GM12891 (cell line): ENCODE results near the gene MBTPS2.
"Not testable (repeated sequence)": the region's sequence is repeated elsewhere in the genome, so short reads cannot be mapped to it uniquely, and the experiment has no call there.

Source experiments
- DNase-seq: peaks from one replicate; pipeline ENCODE4 v3.0.0; 2011; ENCODE audit warnings: low spot score; ENCODE audit not compliant: insufficient read length
- FAIRE-seq: peaks from 2 replicates; lab custom pipeline; 2011; peaks lifted over from hg19 to GRCh38; lab: Jason Lieb, UNC
- PAX5 ChIP-seq: IDR thresholded peaks from 2 replicates; pipeline ENCODE4 v1.6.1; 2011; ENCODE audit warnings: low read length, moderate library complexity, mild to moderate bottlenecking; ENCODE audit not compliant: insufficient read depth, severe bottlenecking
- POLR2A ChIP-seq: IDR thresholded peaks from 2 replicates; pipeline ENCODE4 v1.6.1; 2011; ENCODE audit warnings: low read depth, low read length, control low read depth
- POLR2AphosphoS5 ChIP-seq: IDR thresholded peaks from 2 replicates; pipeline ENCODE4 v1.6.1; 2011; ENCODE audit warnings: low read depth, low read length, control low read depth
- POU2F2 ChIP-seq: IDR thresholded peaks from 2 replicates; pipeline ENCODE4 v1.6.1; 2011; ENCODE audit warnings: low read depth, mild to moderate bottlenecking, control low read depth, low read length, moderate library complexity
- SPI1 ChIP-seq: IDR thresholded peaks from 2 replicates; pipeline ENCODE4 v1.6.1; 2011; ENCODE audit warnings: low read depth, low read length, control low read depth
- TAF1 ChIP-seq: IDR thresholded peaks from 2 replicates; pipeline ENCODE4 v1.6.1; 2011; ENCODE audit warnings: low read depth, low read length, control low read depth

Gene MBTPS2

DNA sequence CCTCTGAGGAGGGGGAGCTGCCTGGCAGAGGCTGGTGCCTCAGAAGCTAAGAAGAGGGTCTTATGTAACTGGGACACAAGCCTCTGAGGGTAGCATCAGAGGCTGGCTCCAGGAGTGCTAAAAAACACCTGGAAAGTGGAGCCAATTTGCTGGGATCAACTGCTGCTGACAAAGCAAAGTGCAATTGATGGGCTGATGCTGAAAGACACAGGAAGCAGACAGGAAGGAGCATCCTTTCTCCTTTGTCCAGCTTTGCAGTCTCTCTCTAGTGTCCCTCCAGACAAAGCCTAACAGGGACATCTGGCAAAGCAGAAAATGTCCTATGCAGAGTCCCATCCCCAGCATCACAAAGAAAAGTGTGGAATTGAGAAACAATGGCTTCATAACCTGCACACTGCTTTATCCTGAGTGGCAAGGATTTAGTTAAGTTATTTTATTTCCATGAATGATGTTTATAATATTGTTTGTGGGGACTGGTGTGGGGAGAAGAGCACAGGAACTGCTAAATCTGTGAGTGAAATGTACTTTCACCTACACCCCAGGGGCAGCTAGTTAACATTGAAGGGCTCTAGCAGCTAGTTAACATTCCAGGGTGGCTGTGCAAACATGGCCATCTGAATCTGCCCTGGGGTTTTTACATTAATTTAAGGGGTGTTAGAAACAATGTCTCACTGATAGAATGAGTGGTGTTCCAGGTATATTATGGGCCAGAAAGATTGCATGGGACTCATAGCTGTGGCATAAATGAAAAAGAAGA, 25.6 kb upstream of the MBTPS2 start:
- TF ChIP-seq TAF1: no peak
- no peak for TF ChIP-seq POU2F2
- no peak for TF ChIP-seq POLR2A
- TF ChIP-seq PAX5: no peak
- no peak for TF ChIP-seq POLR2AphosphoS5
- TF ChIP-seq SPI1: no peak
- FAIRE-seq (no peak), DNase-seq (no peak)

- TF ChIP-seq SPI1: no peak
- TF ChIP-seq POU2F2: no peak
- no peak for TF ChIP-seq POLR2A
- TF ChIP-seq POLR2AphosphoS5: no peak
- no peak for TF ChIP-seq PAX5
- no peak for TF ChIP-seq TAF1
- no peak for FAIRE-seq
- DNase-seq: no peak
Measured at GRCh38 chrX:21816136-21816535, 23.3 kb upstream of the MBTPS2 start.

- not testable (repeated sequence) for FAIRE-seq, DNase-seq
Measured at GRCh38 chrX:21820170-21820569, 19.2 kb upstream of the MBTPS2 start.

- FAIRE-seq (no peak), DNase-seq (no peak)
- TF ChIP-seq TAF1 (no peak), SPI1 (no peak), PAX5 (no peak), POLR2A (no peak), POLR2AphosphoS5 (no peak), POU2F2 (no peak)
Measured at GRCh38 chrX:21821875-21822274, 17.5 kb upstream of the MBTPS2 start.

DNA sequence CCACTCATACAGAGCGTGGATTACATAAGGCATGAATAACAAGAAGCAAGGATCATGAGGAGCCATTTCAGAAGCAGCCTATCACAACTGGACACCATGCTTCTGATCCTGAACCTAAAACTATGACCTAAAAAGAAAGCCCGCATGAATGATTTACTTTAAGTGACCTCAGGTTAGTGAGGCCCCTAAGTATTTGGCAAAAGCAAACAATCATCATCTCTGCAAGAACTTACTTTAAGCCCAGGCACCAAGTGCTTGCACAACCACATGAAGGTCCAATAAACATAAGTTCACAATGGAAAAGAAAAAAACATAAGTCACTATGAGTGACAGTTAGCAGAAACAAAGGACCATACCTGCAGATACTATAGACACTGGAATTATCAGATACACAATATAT, 7.9 kb upstream of the MBTPS2 start:
- no peak for DNase-seq
- no peak for FAIRE-seq
- no peak for TF ChIP-seq TAF1
- no peak for TF ChIP-seq POLR2A
- no peak for TF ChIP-seq PAX5
- no peak for TF ChIP-seq SPI1
- TF ChIP-seq POU2F2: no peak
- no peak for TF ChIP-seq POLR2AphosphoS5

DNA sequence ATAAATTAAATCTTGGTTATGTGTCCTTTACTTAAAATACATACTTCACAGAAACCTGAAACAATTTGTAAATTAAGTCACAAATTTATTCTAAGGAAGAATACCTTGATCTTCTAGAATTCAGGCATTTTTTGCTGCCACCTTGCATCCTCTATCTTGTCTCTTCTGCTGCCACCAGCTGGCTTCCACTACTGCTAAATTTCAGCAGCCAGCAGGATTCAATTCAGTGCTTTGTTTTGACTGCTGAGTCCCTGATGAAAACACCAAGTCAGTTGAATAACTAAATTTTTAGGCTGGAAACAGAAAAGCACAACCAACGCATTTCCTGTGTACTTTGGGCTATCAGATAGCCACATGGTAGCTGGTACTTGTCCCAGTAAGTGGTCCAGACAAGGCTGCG, 2.4 kb upstream of the MBTPS2 start:
- TF ChIP-seq SPI1: no peak
- no peak for TF ChIP-seq PAX5
- no peak for TF ChIP-seq POLR2AphosphoS5
- no peak for TF ChIP-seq POLR2A
- no peak for TF ChIP-seq POU2F2
- no peak for TF ChIP-seq TAF1
- FAIRE-seq (no peak), DNase-seq (no peak)

DNA sequence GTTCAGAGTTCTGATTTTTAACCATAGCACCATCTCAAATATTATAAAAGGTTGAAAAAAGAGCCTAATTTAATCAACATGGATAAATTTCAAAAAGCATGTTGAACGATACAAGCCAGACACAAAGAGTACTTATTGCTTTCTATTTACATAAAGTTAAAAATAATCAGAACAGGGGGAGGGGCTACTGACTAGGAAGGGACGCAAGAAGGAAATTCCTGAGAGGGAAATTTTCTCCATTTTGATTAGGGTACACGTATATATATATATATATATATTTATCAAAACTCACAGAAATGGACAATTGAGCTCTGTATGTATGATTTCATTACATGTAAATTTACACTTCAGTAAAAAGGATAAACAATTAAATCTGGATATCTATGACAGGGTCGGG, 482 bp upstream of the MBTPS2 start:
- DNase-seq (no peak), FAIRE-seq (no peak)
- TF ChIP-seq SPI1: no peak
- TF ChIP-seq POLR2A: no peak
- TF ChIP-seq TAF1: no peak
- no peak for TF ChIP-seq POU2F2
- TF ChIP-seq PAX5: no peak
- no peak for TF ChIP-seq POLR2AphosphoS5

- no peak for FAIRE-seq
- TF ChIP-seq PAX5 (no peak), POU2F2 (no peak), TAF1 (no peak), POLR2AphosphoS5 (no peak), SPI1 (no peak), POLR2A (no peak)
- DNase-seq: no peak
Measured at GRCh38 chrX:21840193-21840545, 752 bp downstream of the MBTPS2 start.

DNA sequence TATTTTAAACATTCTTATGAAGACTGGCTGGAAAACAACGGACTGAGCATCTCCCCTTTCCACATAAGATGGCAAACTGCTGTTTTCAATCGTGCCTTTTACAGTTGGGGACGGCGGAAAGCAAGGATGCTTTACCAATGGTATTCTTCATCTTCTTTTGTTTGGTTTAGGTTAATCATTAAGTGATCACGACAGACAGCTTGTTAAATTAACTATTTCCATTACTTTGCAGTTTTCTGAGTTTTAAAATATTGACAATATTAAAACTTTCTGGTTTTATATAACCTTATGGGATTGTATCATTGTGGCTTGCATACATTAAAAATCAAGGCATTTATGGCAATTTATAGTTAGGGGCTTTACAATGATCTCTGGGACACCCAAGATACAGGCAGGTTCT, 3.8 kb downstream of the MBTPS2 start:
- FAIRE-seq: no peak
- no peak for TF ChIP-seq POU2F2

DNA sequence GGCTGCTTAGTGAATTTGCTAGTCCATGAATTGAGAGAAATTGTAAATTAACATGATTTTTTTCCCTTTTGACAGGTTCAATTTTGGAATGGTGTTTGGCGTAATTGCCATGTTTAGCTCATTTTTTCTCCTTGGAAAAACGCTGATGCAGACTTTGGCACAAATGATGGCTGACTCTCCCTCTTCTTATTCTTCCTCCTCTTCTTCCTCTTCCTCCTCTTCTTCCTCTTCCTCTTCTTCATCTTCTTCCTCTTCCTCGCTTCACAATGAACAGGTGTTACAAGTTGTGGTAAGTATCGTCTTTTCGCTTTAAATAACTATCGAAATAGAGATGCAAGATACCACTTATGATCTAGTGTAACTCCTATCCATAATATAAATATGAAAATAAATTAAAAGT, 5.7 kb downstream of the MBTPS2 start:
- DNase-seq (no peak), FAIRE-seq (no peak)
- no peak for TF ChIP-seq SPI1

More for the DNA sequence above, 3.8 kb downstream of the MBTPS2 start:
- DNase-seq: no peak

- FAIRE-seq: no peak
- no peak for DNase-seq
- TF ChIP-seq SPI1: no peak
- no peak for TF ChIP-seq PAX5
- no peak for TF ChIP-seq POLR2AphosphoS5
- no peak for TF ChIP-seq POLR2A
- no peak for TF ChIP-seq TAF1
- TF ChIP-seq POU2F2: no peak
Measured at GRCh38 chrX:21847342-21847741, 7.9 kb downstream of the MBTPS2 start.
